GM23338 (cell line): Measurements from ENCODE around the gene EPHA3. TPM values are rescaled to one million over a fixed set of nuclear protein-coding genes. Genes with fewer than 3 reads are reported as not detected.

Experiments
- ATAC-seq: fragments of 200-7000 bp; cut with Tn5 transposase; 3 replicates; pipeline ENCODE4 v1.9.1; 2020
- DNase-seq: peaks from one replicate; pipeline ENCODE4 v3.0.0-alpha.2; 2015; ENCODE audit warnings: low spot score
- H2AFZ ChIP-seq: fragments of 200-600 bp; sonication (generic); 2 replicates; pipeline ENCODE4 v1.8.0; 2016; ENCODE audit warnings: antibody characterized with exemption, mild to moderate bottlenecking, moderate library complexity
- H3F3A ChIP-seq: fragments of 200-600 bp; sonication (generic); replicated peaks from 2 replicates; pipeline ENCODE4 v1.8.0; 2017; ENCODE audit warnings: antibody characterized with exemption, mixed run types, low read depth
- H3K27ac ChIP-seq: fragments of 200-600 bp; sonication (generic); 2 replicates; pipeline ENCODE4 v1.6.1; 2016; ENCODE audit warnings: low read depth
- H3K27me3 ChIP-seq: fragments of 200-600 bp; sonication (generic); 2 replicates; pipeline ENCODE4 v1.8.0; 2016; ENCODE audit warnings: mild to moderate bottlenecking, mixed run types, moderate library complexity; ENCODE audit not compliant: insufficient read depth
- H3K36me3 ChIP-seq: fragments of 200-600 bp; sonication (generic); 2 replicates; pipeline ENCODE4 v1.8.0; 2016; ENCODE audit warnings: mild to moderate bottlenecking; ENCODE audit not compliant: insufficient read depth
- H3K4me1 ChIP-seq: fragments of 200-600 bp; sonication (generic); 2 replicates; pipeline ENCODE4 v1.8.0; 2016; ENCODE audit warnings: mild to moderate bottlenecking, moderate library complexity; ENCODE audit not compliant: insufficient read depth
- H3K4me2 ChIP-seq: fragments of 200-600 bp; sonication (generic); 2 replicates; pipeline ENCODE4 v1.7.1; 2017; ENCODE audit warnings: mixed run types
- H3K4me3 ChIP-seq: fragments of 200-600 bp; sonication (generic); 2 replicates; pipeline ENCODE4 v1.6.1; 2016; ENCODE audit warnings: mixed run types
- H3K79me2 ChIP-seq: fragments of 200-600 bp; sonication (generic); replicated peaks from 2 replicates; pipeline ENCODE4 v1.8.0; 2017; ENCODE audit warnings: mild to moderate bottlenecking; ENCODE audit not compliant: insufficient read depth
- H3K9me2 ChIP-seq: fragments of 200-600 bp; sonication (generic); 2 replicates; pipeline ENCODE4 v1.8.0; 2017; ENCODE audit not compliant: insufficient read depth
- H4K20me1 ChIP-seq: fragments of 200-600 bp; sonication (generic); replicated peaks from 2 replicates; pipeline ENCODE4 v1.8.0; 2017; ENCODE audit warnings: mild to moderate bottlenecking; ENCODE audit not compliant: insufficient read depth
- H3K27ac Mint-ChIP-seq: 2 replicates; pipeline ENCODE4 v1.8.0; 2020; ENCODE audit warnings: inconsistent platforms, mild to moderate bottlenecking, moderate library complexity, mixed read lengths
- H3K27me3 Mint-ChIP-seq: 3 replicates; pipeline ENCODE4 v1.8.0; 2022; ENCODE audit warnings: low read depth, mild to moderate bottlenecking, moderate library complexity, mixed read lengths, inconsistent platforms; ENCODE audit not compliant: insufficient read depth, poor library complexity
- H3K36me3 Mint-ChIP-seq: 3 replicates; pipeline ENCODE4 v1.8.0; 2021; ENCODE audit warnings: low read depth, mild to moderate bottlenecking, inconsistent platforms, moderate library complexity, mixed read lengths
- H3K4me1 Mint-ChIP-seq: 3 replicates; pipeline ENCODE4 v1.8.0; 2020; ENCODE audit warnings: mild to moderate bottlenecking, inconsistent platforms, mixed read lengths
- H3K4me3 Mint-ChIP-seq: 3 replicates; pipeline ENCODE4 v1.8.0; 2021; ENCODE audit warnings: moderate library complexity, mild to moderate bottlenecking, inconsistent platforms, mixed read lengths
- H3K9me3 Mint-ChIP-seq: 3 replicates; pipeline ENCODE4 v1.8.0; 2020; ENCODE audit warnings: moderate library complexity, mild to moderate bottlenecking, inconsistent platforms, mixed read lengths
- CREB1 ChIP-seq: fragments of 250-450 bp; sonication (Bioruptor Pico); IDR thresholded peaks from 2 replicates; pipeline ENCODE4 v1.5.0; 2020; ENCODE audit warnings: low read depth, mild to moderate bottlenecking, moderate library complexity
- EZH2 ChIP-seq: fragments of 200-600 bp; sonication (generic); IDR thresholded peaks from one replicate; pipeline ENCODE4 v1.8.0; 2017; ENCODE audit warnings: antibody characterized with exemption, mild to moderate bottlenecking, low read depth; ENCODE audit not compliant: unreplicated experiment
- EZH2phosphoT487 ChIP-seq: fragments of 200-600 bp; sonication (generic); IDR thresholded peaks from one replicate; pipeline ENCODE4 v1.8.1; 2018; ENCODE audit warnings: antibody characterized with exemption; ENCODE audit not compliant: unreplicated experiment
- JUNB ChIP-seq: IDR thresholded peaks from one replicate; pipeline ENCODE4 v1.6.1; 2016; ENCODE audit warnings: antibody characterized with exemption; ENCODE audit not compliant: unreplicated experiment
- NANOG ChIP-seq: IDR thresholded peaks from 2 replicates; pipeline ENCODE4 v1.6.1; 2016; ENCODE audit warnings: antibody characterized with exemption, borderline replicate concordance
- POLR2AphosphoS5 ChIP-seq: IDR thresholded peaks from 2 replicates; pipeline ENCODE4 v1.6.1; 2016; ENCODE audit warnings: antibody characterized with exemption, low read depth
- STAT1 ChIP-seq: IDR thresholded peaks from one replicate; pipeline ENCODE4 v1.6.1; 2016; ENCODE audit warnings: antibody characterized with exemption; ENCODE audit not compliant: unreplicated experiment
- ZNF114 ChIP-seq: fragments of 250-450 bp; sonication (Bioruptor Pico); IDR thresholded peaks from 2 replicates; pipeline ENCODE4 v1.5.0; 2020; ENCODE audit warnings: mild to moderate bottlenecking, moderate library complexity
- ZNF331 ChIP-seq: fragments of 250-450 bp; sonication (Bioruptor Pico); IDR thresholded peaks from 2 replicates; pipeline ENCODE4 v1.5.0; 2020; ENCODE audit warnings: low read depth, mild to moderate bottlenecking, moderate library complexity
- polyA plus RNA-seq: library from polyadenylated mRNA; unstranded; fragments of >200 nt; fragmentation: Nextera tagmentation; extraction: Ambion mirVana; gene quantifications from 2 replicates; pipeline ENCODE4 v1.2.1, GENCODE V29; 2016
- total RNA-seq: library from RNA; depleted of rRNA; stranded (reverse); fragments of >200 nt; shearing (Covaris generic); gene quantifications from 2 replicates; pipeline ENCODE4 v1.2.3, GENCODE V29; 2014
- TF ChIP-seq, protein P1 (sequence below), 2 experiments: fragments of 200-600 bp in 1 of 2; sonication (generic) in 1 of 2; conservative IDR thresholded peaks; 2 replicates each; pipeline versions ENCODE4 v1.5.1 to v1.6.1; 2016 to 2017; ENCODE audit warnings: antibody characterized with exemption in 2 of 2, low read depth in 2 of 2, mild to moderate bottlenecking in 2 of 2, moderate library complexity in 1 of 2
- TF ChIP-seq, protein P2 (sequence below): fragments of 250-450 bp; sonication (Bioruptor Pico); IDR thresholded peaks from 2 replicates; pipeline ENCODE4 v1.5.0; 2020; ENCODE audit warnings: mild to moderate bottlenecking, moderate library complexity
- TF ChIP-seq, protein P3 (sequence below): IDR thresholded peaks from 2 replicates; pipeline ENCODE4 v1.6.1; 2016; ENCODE audit warnings: antibody characterized with exemption
- TF ChIP-seq, protein P4 (sequence below): IDR thresholded peaks from one replicate; pipeline ENCODE4 v1.6.1; 2018; ENCODE audit warnings: antibody characterized with exemption; ENCODE audit not compliant: unreplicated experiment

Gene EPHA3
- total and polyA plus RNA-seq, 2 experiments from 2014 or later, result 0.05 to 0.21 TPM

DNA sequence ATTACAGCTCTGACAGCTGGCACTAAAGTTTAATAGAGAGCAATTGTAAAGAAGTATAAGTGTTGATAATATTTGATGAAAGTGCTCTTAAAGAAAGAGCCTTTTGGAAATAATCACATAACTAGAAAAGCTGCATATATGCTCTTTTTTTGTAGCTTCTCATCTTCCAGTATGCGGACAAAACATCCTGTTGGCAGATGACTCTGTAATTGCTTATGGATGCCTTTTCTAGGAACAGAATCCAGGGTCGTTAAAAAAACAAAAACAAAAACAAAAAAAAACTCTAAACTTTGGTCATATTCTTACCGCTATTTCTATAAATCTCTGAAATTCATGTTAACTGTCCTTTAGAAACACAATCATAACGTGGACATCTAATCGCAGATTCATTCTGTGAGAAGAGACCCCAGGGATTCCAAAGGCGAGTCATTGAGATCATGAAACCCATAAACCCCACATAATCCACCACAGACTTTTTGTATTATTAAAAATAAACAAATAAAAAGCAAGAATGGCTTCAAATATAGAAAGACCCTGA, 109.8 kb downstream of the EPHA3 start:
- no peaks in the 10 kb centered on the region for H4K20me1 ChIP-seq
- Mint-ChIP-seq H3K36me3 (no peaks in the 10 kb centered on the region), H3K4me1 (peaks cover 4% of the 10 kb centered on the region; the same call in 2 of the 3 replicates), H3K27ac (peak overlapping the region; percentile 37; the same call in 1 of the 2 replicates), H3K27me3 (no peaks in the 10 kb centered on the region), H3K4me3 (no peak overlapping the region), H3K9me3 (peaks cover 8% of the 10 kb centered on the region; the same call in 2 of the 3 replicates)
- H3K27me3 ChIP-seq, result no peaks in the 10 kb centered on the region
- no peaks in the 10 kb centered on the region for H3K79me2 ChIP-seq
- no peaks in the 10 kb centered on the region for H3K36me3 ChIP-seq
- TF ChIP-seq JUNB (no peak), NANOG (no peak), EZH2 (no peak), ZNF331 (CRISPR knock-in tag) (no peak), CREB1 (CRISPR knock-in tag) (no peak), EZH2phosphoT487 (no peak), POLR2AphosphoS5 (no peak), STAT1 (no peak), ZNF114 (no peak)
- TF ChIP-seq, protein P1, sequence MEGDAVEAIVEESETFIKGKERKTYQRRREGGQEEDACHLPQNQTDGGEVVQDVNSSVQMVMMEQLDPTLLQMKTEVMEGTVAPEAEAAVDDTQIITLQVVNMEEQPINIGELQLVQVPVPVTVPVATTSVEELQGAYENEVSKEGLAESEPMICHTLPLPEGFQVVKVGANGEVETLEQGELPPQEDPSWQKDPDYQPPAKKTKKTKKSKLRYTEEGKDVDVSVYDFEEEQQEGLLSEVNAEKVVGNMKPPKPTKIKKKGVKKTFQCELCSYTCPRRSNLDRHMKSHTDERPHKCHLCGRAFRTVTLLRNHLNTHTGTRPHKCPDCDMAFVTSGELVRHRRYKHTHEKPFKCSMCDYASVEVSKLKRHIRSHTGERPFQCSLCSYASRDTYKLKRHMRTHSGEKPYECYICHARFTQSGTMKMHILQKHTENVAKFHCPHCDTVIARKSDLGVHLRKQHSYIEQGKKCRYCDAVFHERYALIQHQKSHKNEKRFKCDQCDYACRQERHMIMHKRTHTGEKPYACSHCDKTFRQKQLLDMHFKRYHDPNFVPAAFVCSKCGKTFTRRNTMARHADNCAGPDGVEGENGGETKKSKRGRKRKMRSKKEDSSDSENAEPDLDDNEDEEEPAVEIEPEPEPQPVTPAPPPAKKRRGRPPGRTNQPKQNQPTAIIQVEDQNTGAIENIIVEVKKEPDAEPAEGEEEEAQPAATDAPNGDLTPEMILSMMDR (conservative IDR thresholded peaks at IDR 0.05; ENCODE audit: low read depth in 2 of 2), result no peak
- TF ChIP-seq, protein P2, sequence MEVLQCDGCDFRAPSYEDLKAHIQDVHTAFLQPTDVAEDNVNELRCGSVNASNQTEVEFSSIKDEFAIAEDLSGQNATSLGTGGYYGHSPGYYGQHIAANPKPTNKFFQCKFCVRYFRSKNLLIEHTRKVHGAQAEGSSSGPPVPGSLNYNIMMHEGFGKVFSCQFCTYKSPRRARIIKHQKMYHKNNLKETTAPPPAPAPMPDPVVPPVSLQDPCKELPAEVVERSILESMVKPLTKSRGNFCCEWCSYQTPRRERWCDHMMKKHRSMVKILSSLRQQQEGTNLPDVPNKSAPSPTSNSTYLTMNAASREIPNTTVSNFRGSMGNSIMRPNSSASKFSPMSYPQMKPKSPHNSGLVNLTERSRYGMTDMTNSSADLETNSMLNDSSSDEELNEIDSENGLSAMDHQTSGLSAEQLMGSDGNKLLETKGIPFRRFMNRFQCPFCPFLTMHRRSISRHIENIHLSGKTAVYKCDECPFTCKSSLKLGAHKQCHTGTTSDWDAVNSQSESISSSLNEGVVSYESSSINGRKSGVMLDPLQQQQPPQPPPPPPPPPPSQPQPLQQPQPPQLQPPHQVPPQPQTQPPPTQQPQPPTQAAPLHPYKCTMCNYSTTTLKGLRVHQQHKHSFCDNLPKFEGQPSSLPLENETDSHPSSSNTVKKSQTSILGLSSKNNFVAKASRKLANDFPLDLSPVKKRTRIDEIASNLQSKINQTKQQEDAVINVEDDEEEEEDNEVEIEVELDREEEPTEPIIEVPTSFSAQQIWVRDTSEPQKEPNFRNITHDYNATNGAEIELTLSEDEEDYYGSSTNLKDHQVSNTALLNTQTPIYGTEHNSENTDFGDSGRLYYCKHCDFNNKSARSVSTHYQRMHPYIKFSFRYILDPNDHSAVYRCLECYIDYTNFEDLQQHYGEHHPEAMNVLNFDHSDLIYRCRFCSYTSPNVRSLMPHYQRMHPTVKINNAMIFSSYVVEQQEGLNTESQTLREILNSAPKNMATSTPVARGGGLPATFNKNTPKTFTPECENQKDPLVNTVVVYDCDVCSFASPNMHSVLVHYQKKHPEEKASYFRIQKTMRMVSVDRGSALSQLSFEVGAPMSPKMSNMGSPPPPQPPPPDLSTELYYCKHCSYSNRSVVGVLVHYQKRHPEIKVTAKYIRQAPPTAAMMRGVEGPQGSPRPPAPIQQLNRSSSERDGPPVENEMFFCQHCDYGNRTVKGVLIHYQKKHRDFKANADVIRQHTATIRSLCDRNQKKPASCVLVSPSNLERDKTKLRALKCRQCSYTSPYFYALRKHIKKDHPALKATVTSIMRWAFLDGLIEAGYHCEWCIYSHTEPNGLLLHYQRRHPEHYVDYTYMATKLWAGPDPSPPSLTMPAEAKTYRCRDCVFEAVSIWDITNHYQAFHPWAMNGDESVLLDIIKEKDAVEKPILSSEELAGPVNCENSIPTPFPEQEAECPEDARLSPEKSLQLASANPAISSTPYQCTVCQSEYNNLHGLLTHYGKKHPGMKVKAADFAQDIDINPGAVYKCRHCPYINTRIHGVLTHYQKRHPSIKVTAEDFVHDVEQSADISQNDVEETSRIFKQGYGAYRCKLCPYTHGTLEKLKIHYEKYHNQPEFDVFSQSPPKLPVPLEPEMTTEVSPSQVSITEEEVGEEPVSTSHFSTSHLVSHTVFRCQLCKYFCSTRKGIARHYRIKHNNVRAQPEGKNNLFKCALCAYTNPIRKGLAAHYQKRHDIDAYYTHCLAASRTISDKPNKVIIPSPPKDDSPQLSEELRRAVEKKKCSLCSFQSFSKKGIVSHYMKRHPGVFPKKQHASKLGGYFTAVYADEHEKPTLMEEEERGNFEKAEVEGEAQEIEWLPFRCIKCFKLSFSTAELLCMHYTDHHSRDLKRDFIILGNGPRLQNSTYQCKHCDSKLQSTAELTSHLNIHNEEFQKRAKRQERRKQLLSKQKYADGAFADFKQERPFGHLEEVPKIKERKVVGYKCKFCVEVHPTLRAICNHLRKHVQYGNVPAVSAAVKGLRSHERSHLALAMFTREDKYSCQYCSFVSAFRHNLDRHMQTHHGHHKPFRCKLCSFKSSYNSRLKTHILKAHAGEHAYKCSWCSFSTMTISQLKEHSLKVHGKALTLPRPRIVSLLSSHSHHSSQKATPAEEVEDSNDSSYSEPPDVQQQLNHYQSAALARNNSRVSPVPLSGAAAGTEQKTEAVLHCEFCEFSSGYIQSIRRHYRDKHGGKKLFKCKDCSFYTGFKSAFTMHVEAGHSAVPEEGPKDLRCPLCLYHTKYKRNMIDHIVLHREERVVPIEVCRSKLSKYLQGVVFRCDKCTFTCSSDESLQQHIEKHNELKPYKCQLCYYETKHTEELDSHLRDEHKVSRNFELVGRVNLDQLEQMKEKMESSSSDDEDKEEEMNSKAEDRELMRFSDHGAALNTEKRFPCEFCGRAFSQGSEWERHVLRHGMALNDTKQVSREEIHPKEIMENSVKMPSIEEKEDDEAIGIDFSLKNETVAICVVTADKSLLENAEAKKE, result no peak
- TF ChIP-seq, protein P3, sequence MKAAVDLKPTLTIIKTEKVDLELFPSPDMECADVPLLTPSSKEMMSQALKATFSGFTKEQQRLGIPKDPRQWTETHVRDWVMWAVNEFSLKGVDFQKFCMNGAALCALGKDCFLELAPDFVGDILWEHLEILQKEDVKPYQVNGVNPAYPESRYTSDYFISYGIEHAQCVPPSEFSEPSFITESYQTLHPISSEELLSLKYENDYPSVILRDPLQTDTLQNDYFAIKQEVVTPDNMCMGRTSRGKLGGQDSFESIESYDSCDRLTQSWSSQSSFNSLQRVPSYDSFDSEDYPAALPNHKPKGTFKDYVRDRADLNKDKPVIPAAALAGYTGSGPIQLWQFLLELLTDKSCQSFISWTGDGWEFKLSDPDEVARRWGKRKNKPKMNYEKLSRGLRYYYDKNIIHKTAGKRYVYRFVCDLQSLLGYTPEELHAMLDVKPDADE, result no peak
- TF ChIP-seq, protein P4, sequence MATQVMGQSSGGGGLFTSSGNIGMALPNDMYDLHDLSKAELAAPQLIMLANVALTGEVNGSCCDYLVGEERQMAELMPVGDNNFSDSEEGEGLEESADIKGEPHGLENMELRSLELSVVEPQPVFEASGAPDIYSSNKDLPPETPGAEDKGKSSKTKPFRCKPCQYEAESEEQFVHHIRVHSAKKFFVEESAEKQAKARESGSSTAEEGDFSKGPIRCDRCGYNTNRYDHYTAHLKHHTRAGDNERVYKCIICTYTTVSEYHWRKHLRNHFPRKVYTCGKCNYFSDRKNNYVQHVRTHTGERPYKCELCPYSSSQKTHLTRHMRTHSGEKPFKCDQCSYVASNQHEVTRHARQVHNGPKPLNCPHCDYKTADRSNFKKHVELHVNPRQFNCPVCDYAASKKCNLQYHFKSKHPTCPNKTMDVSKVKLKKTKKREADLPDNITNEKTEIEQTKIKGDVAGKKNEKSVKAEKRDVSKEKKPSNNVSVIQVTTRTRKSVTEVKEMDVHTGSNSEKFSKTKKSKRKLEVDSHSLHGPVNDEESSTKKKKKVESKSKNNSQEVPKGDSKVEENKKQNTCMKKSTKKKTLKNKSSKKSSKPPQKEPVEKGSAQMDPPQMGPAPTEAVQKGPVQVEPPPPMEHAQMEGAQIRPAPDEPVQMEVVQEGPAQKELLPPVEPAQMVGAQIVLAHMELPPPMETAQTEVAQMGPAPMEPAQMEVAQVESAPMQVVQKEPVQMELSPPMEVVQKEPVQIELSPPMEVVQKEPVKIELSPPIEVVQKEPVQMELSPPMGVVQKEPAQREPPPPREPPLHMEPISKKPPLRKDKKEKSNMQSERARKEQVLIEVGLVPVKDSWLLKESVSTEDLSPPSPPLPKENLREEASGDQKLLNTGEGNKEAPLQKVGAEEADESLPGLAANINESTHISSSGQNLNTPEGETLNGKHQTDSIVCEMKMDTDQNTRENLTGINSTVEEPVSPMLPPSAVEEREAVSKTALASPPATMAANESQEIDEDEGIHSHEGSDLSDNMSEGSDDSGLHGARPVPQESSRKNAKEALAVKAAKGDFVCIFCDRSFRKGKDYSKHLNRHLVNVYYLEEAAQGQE, result no peak
- H3K4me2 ChIP-seq, result no peak overlapping the region
- no peak overlapping the region for H3K27ac ChIP-seq
- H3F3A ChIP-seq, result no peaks in the 10 kb centered on the region
- H3K4me1 ChIP-seq, result no peaks in the 10 kb centered on the region
- no peak overlapping the region for H3K4me3 ChIP-seq
- DNase-seq (no peak), ATAC-seq (no peak)
- no peaks in the 10 kb centered on the region for H3K9me2 ChIP-seq
- H2AFZ ChIP-seq, result no peak overlapping the region
